Left lung (tissue), 10 donors: ENCODE results near the gene DYNLRB2. TPM values are rescaled to one million over a fixed set of nuclear protein-coding genes. Genes with fewer than 3 reads are reported as not detected.

Experiments
- ATAC-seq: fragments of 200-7000 bp; cut with Tn5 transposase; one replicate; pipeline ENCODE4 v1.9.1; 2020; ENCODE audit warnings: moderate library complexity
- DNase-seq, 4 donors: peaks; one replicate each; pipeline ENCODE4 v3.0.0-alpha.2; 2013 to 2020
- H3K27ac ChIP-seq, 2 donors: fragments of 200-600 bp; sonication (generic) in 1 of 2; one replicate each; pipeline versions ENCODE4 v1.5.0 to v1.8.0; 2020 to 2021
- H3K27me3 ChIP-seq, 2 donors: fragments of 200-600 bp; sonication (generic) in 1 of 2; one replicate each; pipeline versions ENCODE4 v1.5.0 to v1.8.0; 2020 to 2021
- H3K36me3 ChIP-seq, 2 donors: fragments of 200-600 bp; sonication (generic) in 1 of 2; one replicate each; pipeline versions ENCODE4 v1.5.0 to v1.8.0; 2020 to 2021
- H3K4me1 ChIP-seq, 2 donors: fragments of 200-600 bp; one replicate each; pipeline ENCODE4 v1.8.0; 2021
- H3K4me3 ChIP-seq, 2 donors: fragments of 200-600 bp; sonication (generic) in 1 of 2; one replicate each; pipeline versions ENCODE4 v1.5.0 to v1.8.0; 2020 to 2021; ENCODE audit warnings: mild to moderate bottlenecking in 1 of 2
- H3K9me3 ChIP-seq, 2 donors: fragments of 200-600 bp; sonication (generic) in 1 of 2; one replicate each; pipeline versions ENCODE4 v1.5.0 to v1.8.0; 2020 to 2021
- CTCF ChIP-seq, 2 donors: fragments of 200-600 bp; sonication (generic) in 1 of 2; IDR thresholded peaks; one replicate each; pipeline versions ENCODE4 v1.5.0 to v1.8.0; 2021; ENCODE audit warnings: antibody characterized with exemption in 2 of 2
- intact Hi-C, 2 donors: fragments of 100-400 bp; cut with DNase I; formaldehyde crosslinking; loops; one replicate each; pipeline versions ENCODE4 v1.11.2 to v1.14.2; 2022
- polyA plus RNA-seq, 6 donors: library from polyadenylated mRNA; unstranded; fragments of 120-200 nt; gene quantifications; one replicate each; pipeline ENCODE4 v1.2.1, GENCODE V29; 2013; ENCODE audit not compliant: insufficient read length in 6 of 6
- total RNA-seq, 2 donors: library from RNA; stranded (reverse); fragmentation: NEBNext Ultra II Directional; extraction: Animal tissue kit (Norgen Biotek cat#: 25700); gene quantifications; one replicate each; pipeline ENCODE4 v1.2.1, GENCODE V29; 2021
- donor health status: DM: no; HTN: yes; CAD: no.
- donor health status: DM: no; HTN: no; CAD: no.

The DYNLRB2 gene
- total and polyA plus RNA-seq, 8 donors: 2.8 to 9.6 (median 7.4) TPM; not detected in 1

GRCh38 chr16:80580109-80580832, 39.5 kb downstream of the DYNLRB2 start:
- Histone ChIP-seq H3K27ac (no peak overlapping the region), H3K9me3 (no peaks in the 10 kb centered on the region), H3K4me1 (no peaks in the 10 kb centered on the region), H3K36me3 (no peaks in the 10 kb centered on the region), H3K4me3 (no peak overlapping the region), H3K27me3 (no peaks in the 10 kb centered on the region)
- ATAC-seq: no peak
- no peak for TF ChIP-seq CTCF (IDR thresholded peaks at IDR 0.05)
- no peak for DNase-seq
- intact Hi-C loops: no loop called here

GRCh38 chr16:80583466-80583865, 42.7 kb downstream of the DYNLRB2 start:
- H3K4me3 ChIP-seq: no peak overlapping the region
- ATAC-seq: peak; percentile 21
- intact Hi-C loops: no loop called here
- no peak for TF ChIP-seq CTCF (IDR thresholded peaks at IDR 0.05)
- peak in 1 of 4 donors; percentile 43 for DNase-seq
- no peaks in the 10 kb centered on the region for H3K4me1 ChIP-seq
- no peaks in the 10 kb centered on the region for H3K36me3 ChIP-seq
- H3K27me3 ChIP-seq: no peaks in the 10 kb centered on the region
- H3K9me3 ChIP-seq: no peaks in the 10 kb centered on the region
- H3K27ac ChIP-seq: no peak overlapping the region

- Histone ChIP-seq H3K4me3 (no peak overlapping the region), H3K27ac (no peak overlapping the region), H3K4me1 (no peaks in the 10 kb centered on the region), H3K27me3 (no peaks in the 10 kb centered on the region), H3K36me3 (no peaks in the 10 kb centered on the region), H3K9me3 (no peaks in the 10 kb centered on the region)
- TF ChIP-seq CTCF (IDR thresholded peaks at IDR 0.05): no peak
- no peak for ATAC-seq
- no peak for DNase-seq
- intact Hi-C loops: no loop called here
Measured at GRCh38 chr16:80585764-80586163, 45.0 kb downstream of the DYNLRB2 start.

GRCh38 chr16:80586476-80586875, 45.7 kb downstream of the DYNLRB2 start:
- no peak overlapping the region for H3K4me3 ChIP-seq
- no peak for TF ChIP-seq CTCF (IDR thresholded peaks at IDR 0.05)
- H3K27ac ChIP-seq: no peak overlapping the region
- H3K27me3 ChIP-seq: no peaks in the 10 kb centered on the region
- no peaks in the 10 kb centered on the region for H3K9me3 ChIP-seq
- intact Hi-C loops: no loop called here
- H3K4me1 ChIP-seq: no peaks in the 10 kb centered on the region
- ATAC-seq: no peak
- no peaks in the 10 kb centered on the region for H3K36me3 ChIP-seq
- DNase-seq: no peak

- Histone ChIP-seq H3K4me1 (no peaks in the 10 kb centered on the region), H3K9me3 (no peaks in the 10 kb centered on the region), H3K27me3 (no peaks in the 10 kb centered on the region), H3K36me3 (no peaks in the 10 kb centered on the region), H3K4me3 (no peak overlapping the region), H3K27ac (no peak overlapping the region)
- DNase-seq (no peak), ATAC-seq (no peak)
- intact Hi-C loops: no loop called here
- no peak for TF ChIP-seq CTCF (IDR thresholded peaks at IDR 0.05)
Measured at GRCh38 chr16:80587071-80587470, 46.3 kb downstream of the DYNLRB2 start.
